A549 (cell line): Measurements from ENCODE around the gene ZBED4.

Experiments used
- EP300 ChIP-seq, 2 experiments: fragments of >200 bp; sonication (Bioruptor Twin); formaldehyde crosslinking; IDR thresholded peaks; 2 replicates in 1 of 2; 3 replicates in 1 of 2; pipeline ENCODE4 v1.6.1; 2016 to 2017
- JUN ChIP-seq, 2 experiments: fragments of >200 bp; sonication (Bioruptor Twin); formaldehyde crosslinking; IDR thresholded peaks; 2 replicates in 1 of 2; 3 replicates in 1 of 2; pipeline ENCODE4 v1.6.1; 2016 to 2017
- KDM1A ChIP-seq: fragments of 200-600 bp; sonication (generic); IDR thresholded peaks from 2 replicates; pipeline ENCODE4 v1.6.1; 2016; ENCODE audit warnings: low read depth, mild to moderate bottlenecking
- MAFK ChIP-seq: fragments of 450-650 bp; IDR thresholded peaks from 2 replicates; pipeline ENCODE4 v1.6.1; 2014; ENCODE audit not compliant: partially characterized antibody
- NPAS2 ChIP-seq: fragments of 250-450 bp; sonication (Bioruptor Pico); IDR thresholded peaks from 2 replicates; pipeline ENCODE4 v1.8.0; 2022; ENCODE audit warnings: mild to moderate bottlenecking, moderate library complexity, borderline replicate concordance
- POLR2A ChIP-seq: IDR thresholded peaks from 2 replicates; pipeline ENCODE4 v1.6.1; 2012; ENCODE audit warnings: mild to moderate bottlenecking, low read length
- SMC3 ChIP-seq: fragments of >200 bp; sonication (Bioruptor Twin); formaldehyde crosslinking; IDR thresholded peaks from 3 replicates; pipeline ENCODE4 v1.6.1; 2018; ENCODE audit warnings: inconsistent platforms
- TF ChIP-seq, protein P1 (sequence below): fragments of >200 bp; sonication (Bioruptor Twin); formaldehyde crosslinking; IDR thresholded peaks from 3 replicates; pipeline ENCODE4 v1.5.1; 2016
- TF ChIP-seq, protein P2 (sequence below): IDR thresholded peaks from 2 replicates; pipeline ENCODE4 v1.6.1; 2012
- TF ChIP-seq, protein P3 (sequence below): fragments of >200 bp; sonication (Bioruptor Twin); formaldehyde crosslinking; IDR thresholded peaks from 2 replicates; pipeline ENCODE4 v1.6.1; 2016
- TF ChIP-seq, protein P4 (sequence below): fragments of >200 bp; sonication (Bioruptor Twin); formaldehyde crosslinking; IDR thresholded peaks from 3 replicates; pipeline ENCODE4 v1.6.1; 2016

DNA sequence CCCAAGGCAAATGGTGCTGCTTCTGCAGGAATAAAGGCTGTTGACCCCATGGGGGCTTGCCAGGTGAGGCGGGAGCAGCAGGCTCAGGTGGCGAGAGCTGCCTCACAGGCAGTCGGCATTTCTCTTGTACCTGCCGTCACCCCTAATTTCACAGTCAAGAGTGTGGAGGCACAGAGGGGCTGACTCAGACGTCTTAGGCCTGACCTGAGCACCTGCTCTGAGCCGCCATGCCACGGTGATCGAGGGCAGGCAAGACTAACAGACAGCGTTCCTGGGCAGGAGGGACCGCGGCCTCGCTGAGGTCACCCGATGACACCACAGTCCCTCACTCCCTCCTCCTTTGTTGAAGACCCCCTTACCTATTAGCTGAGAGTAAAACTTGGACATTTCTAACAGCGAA lies 59.4 kb downstream of the ZBED4 start:
- TF ChIP-seq NPAS2 (CRISPR knock-in tag) (no peak), POLR2A (no peak), SMC3 (no peak), KDM1A (no peak), MAFK (no peak), JUN (IDR thresholded peaks at IDR 0.05) (no peak), EP300 (IDR thresholded peaks at IDR 0.05) (no peak)
- TF ChIP-seq, protein P1, sequence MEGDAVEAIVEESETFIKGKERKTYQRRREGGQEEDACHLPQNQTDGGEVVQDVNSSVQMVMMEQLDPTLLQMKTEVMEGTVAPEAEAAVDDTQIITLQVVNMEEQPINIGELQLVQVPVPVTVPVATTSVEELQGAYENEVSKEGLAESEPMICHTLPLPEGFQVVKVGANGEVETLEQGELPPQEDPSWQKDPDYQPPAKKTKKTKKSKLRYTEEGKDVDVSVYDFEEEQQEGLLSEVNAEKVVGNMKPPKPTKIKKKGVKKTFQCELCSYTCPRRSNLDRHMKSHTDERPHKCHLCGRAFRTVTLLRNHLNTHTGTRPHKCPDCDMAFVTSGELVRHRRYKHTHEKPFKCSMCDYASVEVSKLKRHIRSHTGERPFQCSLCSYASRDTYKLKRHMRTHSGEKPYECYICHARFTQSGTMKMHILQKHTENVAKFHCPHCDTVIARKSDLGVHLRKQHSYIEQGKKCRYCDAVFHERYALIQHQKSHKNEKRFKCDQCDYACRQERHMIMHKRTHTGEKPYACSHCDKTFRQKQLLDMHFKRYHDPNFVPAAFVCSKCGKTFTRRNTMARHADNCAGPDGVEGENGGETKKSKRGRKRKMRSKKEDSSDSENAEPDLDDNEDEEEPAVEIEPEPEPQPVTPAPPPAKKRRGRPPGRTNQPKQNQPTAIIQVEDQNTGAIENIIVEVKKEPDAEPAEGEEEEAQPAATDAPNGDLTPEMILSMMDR = no peak
- TF ChIP-seq, protein P2, sequence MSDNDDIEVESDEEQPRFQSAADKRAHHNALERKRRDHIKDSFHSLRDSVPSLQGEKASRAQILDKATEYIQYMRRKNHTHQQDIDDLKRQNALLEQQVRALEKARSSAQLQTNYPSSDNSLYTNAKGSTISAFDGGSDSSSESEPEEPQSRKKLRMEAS = no peak
- TF ChIP-seq, protein P3, sequence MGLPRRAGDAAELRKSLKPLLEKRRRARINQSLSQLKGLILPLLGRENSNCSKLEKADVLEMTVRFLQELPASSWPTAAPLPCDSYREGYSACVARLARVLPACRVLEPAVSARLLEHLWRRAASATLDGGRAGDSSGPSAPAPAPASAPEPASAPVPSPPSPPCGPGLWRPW = no peak
- TF ChIP-seq, protein P4, sequence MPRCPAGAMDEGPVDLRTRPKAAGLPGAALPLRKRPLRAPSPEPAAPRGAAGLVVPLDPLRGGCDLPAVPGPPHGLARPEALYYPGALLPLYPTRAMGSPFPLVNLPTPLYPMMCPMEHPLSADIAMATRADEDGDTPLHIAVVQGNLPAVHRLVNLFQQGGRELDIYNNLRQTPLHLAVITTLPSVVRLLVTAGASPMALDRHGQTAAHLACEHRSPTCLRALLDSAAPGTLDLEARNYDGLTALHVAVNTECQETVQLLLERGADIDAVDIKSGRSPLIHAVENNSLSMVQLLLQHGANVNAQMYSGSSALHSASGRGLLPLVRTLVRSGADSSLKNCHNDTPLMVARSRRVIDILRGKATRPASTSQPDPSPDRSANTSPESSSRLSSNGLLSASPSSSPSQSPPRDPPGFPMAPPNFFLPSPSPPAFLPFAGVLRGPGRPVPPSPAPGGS = no peak
